Measurements from ENCODE around the gene POLA2.

POLA2 gene

DNA sequence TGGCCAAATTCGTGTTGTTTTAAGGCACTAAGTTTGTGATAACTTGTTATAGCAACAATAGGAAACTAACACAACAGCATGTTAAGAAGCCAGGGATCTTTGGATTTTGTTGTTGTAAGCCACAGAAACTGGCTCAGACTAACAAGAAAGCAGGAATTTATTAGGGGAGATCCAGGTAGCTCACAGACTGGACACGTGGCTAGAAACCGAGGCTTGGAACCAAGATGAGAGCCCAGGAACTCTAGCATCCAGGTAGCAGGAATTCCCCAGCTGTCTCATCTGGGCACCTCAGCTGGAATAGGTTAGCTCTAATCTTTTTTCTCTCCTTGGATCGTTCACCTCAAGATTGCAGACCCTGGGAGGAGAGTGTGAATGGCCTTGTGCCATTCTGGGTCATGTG is 24.9 kb downstream of the POLA2 start:
- DNase-seq (ENCODE audit: low read depth in 3 of 3): no peak

- no peak for DNase-seq (ENCODE audit: low read depth in 3 of 3)
Measured at GRCh38 chr11:65287601-65288000, 25.8 kb downstream of the POLA2 start.

- no peak for DNase-seq (ENCODE audit: low read depth in 3 of 3)
Measured at GRCh38 chr11:65288706-65289536, 27.2 kb downstream of the POLA2 start.

DNA sequence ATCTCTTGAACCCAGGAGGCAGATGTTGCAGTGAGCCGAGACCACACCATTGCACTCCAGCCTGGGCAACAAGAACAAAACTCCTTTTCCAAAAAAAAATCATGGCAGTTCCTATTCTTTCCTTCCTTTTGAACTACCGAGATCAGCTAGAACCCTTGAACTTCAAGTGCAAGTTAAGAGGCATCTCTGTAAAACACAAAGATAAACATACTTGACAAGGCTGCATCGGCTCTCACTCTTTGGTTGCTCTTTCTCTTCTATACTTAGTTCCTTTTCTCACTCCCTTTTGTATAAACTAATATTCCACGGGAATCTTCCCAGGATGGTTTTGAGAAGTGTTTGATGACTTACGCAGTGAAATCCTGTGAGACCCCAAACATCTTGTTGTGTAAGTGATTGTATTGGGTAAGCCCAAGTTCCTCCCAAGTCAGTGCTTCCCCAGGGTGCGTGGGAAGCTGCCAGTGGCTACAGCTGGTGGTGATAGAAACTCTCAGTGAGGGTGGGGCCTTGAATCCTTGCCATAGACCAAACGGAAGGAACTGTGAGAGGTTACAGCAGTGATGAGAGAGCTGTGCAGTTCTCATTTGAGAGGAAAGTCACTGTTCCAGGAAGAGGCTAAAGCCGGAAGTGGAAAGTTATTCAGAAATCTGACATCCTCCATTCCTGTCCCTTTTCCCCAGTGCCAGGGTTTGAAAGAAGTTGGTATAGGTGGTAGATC is 28.8 kb downstream of the POLA2 start:
- no peak for DNase-seq (ENCODE audit: low read depth in 3 of 3)

- DNase-seq (ENCODE audit: low read depth in 3 of 3): no peak
Measured at GRCh38 chr11:65291613-65292012, 29.9 kb downstream of the POLA2 start.

DNA sequence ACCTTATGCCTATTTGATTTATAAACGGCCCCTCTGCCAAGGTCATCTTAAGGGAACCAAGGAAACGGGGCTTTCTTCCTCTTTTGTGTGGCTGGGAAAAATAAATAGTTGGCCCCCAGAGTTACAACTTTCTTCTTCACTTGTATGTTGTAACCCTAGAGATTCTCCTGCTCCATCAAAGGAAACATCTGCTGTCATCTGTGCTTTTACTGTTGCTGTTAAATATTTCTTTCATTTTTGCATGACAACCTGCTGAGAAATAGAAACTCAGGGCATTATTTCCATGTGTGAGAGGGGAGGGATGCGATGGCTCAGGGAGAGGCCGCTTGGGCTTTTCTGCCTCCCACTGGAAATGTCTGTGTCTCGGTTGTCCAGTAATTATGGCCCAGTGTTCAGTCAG is 31.1 kb downstream of the POLA2 start:
- no peak for DNase-seq (ENCODE audit: low read depth in 3 of 3)

DNA sequence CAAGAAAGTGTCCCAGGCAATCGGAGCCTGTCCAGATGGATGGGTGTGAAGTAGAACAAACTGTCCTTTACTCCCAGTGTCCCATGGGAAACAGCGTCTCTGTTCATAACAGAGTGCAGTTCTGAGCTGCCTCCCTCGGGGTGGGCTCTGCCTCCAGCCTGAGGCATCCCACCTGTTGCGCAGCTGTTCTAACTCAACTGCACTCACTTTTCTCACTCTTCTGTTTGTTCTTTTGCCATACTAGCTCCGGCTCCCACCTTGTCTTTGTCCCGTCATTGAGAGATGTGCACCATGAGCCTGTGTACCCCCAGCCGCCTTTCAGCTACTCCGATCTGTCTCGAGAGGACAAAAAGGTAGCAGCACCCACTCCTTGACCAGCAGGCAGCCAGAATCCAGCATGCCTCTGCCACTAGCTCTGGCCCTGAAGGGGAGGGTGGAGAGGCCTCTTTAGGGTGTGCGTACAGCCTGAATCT is 32.2 kb downstream of the POLA2 start:
- no peak for DNase-seq (ENCODE audit: low read depth in 3 of 3)

DNA sequence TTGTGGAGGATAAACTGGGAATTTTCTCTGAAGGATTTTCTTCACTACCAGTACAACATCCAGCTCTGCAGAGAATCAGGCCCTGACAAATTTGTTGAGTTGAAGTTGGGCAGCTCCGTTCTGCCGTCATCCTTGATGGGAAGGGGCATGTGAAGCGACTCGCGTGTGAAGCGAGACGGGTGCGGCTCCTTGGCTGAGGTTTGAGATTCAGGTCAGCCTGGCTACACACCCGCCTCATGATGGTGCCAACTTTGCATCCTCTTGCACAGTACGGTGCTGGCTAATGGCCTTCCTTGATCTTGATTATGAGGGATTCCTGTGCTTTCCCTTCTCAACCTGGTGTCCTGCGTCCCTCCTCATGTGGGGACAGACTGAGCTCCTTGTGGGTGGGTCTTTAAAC is 33.2 kb downstream of the POLA2 start:
- DNase-seq (ENCODE audit: low read depth in 3 of 3): no peak

- no peak for DNase-seq (ENCODE audit: low read depth in 3 of 3)
Measured at GRCh38 chr11:65295571-65296341, 34.0 kb downstream of the POLA2 start.

- DNase-seq (ENCODE audit: low read depth in 3 of 3): no peak
Measured at GRCh38 chr11:65297026-65297672, 35.4 kb downstream of the POLA2 start.

DNA sequence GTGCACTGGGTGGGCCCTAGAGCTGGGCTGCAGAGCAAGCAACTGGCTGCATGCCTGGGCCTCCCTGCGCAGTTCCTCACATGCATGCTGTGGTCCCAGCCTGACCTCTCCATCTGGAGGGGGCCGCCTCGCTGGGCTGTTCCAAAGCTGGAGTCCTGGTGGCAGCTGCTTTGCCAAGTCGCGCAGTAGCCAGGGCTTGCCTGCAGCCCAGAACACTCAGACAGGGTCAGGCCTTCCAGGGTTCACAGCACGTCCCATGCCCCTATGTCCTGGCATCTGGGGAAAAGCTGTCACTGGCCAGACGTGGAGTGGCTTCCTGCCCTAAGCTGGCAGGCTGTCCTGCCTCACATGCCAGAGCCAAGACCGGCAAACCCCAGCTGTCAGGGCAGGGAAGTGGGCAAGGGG is 36.4 kb downstream of the POLA2 start:
- no peak for DNase-seq (ENCODE audit: low read depth in 3 of 3)

GRCh38 chr11:65298655-65299179 is 37.0 kb downstream of the POLA2 start:
- DNase-seq (ENCODE audit: low read depth in 3 of 3): no peak

DNA sequence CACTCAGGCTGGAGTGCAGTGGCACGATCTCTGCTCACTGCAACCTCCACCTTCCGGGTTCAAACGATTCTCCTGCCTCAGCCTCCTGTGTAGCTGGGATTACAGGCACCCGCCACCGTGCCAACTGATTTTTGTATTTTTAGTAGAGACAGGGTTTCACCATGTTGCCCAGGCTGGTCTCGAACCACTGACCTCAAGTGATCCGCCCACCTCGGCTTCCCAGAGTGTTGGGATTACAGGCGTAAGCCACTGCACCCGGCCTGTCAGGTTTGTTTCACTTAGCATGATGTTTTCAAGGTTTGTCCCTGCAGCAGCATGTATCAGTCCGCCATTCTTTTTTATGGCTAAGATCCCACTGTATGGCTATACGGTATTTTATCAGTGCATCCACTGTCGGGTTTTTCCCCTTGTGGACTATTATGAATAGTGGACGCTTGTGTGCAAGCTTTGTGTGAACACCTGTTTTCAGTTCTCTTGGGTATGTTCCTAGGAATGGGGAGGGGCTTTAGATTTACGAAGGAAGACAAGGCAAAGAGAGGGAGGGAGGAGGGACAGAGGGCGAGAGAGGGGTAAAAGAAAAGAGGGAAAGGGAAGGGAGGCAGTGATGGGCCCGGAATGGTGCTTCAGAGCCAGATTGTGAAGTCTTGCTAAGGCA is 39.0 kb downstream of the POLA2 start:
- DNase-seq (ENCODE audit: low read depth in 3 of 3): no peak

- no peak for DNase-seq (ENCODE audit: low read depth in 3 of 3)
Measured at GRCh38 chr11:65301491-65302329, 39.9 kb downstream of the POLA2 start.

GRCh38 chr11:65303555-65303954 is 41.8 kb downstream of the POLA2 start:
- DNase-seq (ENCODE audit: low read depth in 3 of 3): no peak

DNA sequence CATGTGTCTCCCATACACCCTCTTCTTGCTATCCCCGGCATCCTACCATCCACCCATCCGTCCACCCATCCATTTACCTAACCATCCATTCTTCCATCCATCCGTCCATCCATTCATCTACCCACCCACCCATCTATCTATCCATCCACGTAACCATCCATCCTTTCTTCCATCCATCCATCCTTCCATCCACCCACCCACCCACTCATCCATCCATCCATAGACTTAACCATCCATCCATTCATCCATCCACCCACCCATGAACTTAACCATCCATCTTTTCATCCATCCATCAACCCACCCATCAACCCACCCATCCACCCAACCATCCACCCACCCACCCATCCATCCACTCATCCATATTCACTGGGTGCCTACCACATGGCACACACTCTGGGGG is 42.3 kb downstream of the POLA2 start:
- DNase-seq (ENCODE audit: low read depth in 3 of 3): no peak

DNA sequence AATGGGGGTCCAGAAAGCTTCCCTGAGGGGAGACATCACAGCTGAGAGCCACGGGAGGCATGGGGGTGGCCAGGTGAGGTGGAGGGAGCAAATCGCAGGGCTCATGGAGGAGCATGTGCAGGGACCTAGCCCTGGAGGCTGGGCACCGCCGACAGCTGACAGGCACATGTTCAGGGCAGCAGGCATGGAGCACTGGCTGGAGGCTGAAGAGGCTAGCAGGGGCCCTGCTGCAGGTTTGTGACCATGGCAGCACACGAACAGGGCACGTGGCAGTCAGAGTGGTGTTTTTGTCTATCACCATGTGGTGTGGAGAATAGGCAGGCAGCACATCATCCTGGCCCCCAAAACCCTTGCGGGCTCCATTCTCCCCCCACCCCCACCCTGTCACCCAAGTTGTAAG is 42.9 kb downstream of the POLA2 start:
- no peak for DNase-seq (ENCODE audit: low read depth in 3 of 3)

GRCh38 chr11:65305501-65306268 is 43.9 kb downstream of the POLA2 start:
- no peak for DNase-seq (ENCODE audit: low read depth in 3 of 3)
